Activated CD8-positive, alpha-beta memory T cell treated with anti-CD3 and anti-CD28 coated beads, Interleukin-2, amount 50 U/mL, for 48 hours (primary cell): ENCODE results near the gene ERBB4.

ENCODE experiments used
- DNase-seq: peaks from one replicate; pipeline ENCODE4 v3.0.0-alpha.2; 2020

Gene ERBB4

DNA sequence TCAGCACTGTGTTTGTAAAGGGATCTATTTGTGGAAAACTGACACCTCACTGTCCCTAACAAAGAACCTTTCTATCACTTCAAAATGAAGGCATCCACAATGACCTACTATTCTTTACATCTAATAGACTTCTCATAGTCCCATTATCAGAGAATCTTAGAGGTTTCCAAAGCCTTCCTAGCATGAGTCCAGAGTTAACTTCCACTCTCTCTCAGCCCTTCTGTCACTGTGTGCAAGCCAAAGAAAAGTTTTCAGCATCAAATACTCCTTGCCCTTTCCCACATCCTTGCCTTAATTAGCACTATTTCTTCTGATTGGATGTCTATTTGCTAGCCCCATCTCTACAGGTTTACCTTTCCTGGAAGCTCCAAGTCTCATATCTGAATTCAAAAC is 178.5 kb downstream of the ERBB4 start:
- no peak for DNase-seq

DNA sequence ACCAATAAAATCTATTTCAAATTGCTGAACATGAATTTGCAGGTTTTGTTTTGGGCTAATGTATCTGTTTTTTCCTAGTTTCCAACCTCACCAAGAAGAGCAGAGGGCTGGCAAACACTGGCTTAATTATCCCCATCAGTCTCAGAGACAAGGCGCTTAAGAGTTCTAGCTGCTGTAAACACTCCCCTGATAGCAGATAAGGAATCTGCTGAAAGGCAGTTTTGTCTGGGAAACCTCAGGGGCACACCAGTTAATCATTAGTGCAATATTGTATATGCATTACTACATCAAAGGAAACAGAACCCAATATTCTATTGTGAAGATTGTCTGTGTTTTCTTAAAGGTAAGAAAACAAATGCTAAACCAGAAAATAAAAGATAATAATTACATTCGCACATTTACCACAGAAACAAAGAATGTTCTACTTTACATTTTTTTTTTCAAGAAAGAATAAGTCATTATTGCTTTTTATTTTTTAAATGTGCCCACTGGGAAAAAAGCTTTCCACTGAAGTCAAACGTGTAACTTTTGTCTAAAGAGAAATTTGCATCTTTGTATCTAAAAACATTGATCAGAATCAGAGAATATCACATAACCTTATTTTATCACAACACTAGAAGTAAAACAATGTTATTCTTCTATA is 179.1 kb downstream of the ERBB4 start:
- no peak for DNase-seq

DNA sequence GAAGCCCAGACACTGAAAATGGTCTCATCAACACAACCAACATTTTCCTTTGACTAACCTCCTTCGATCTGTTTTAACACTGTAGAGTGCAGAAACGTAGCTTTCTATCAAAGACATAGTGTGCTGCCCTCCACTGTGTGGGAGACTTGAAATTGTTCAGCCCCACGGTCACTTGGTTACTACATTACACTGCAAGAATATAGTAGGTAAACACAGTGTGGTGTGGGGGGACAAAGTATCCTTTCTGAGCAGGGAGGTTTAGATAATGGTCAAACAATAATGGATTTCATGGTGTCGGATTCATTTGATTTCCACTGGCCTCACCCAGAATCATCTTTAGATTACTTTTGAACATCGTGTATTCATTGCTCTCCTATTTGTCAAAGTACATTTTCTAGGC is 181.0 kb downstream of the ERBB4 start:
- DNase-seq: no peak

DNA sequence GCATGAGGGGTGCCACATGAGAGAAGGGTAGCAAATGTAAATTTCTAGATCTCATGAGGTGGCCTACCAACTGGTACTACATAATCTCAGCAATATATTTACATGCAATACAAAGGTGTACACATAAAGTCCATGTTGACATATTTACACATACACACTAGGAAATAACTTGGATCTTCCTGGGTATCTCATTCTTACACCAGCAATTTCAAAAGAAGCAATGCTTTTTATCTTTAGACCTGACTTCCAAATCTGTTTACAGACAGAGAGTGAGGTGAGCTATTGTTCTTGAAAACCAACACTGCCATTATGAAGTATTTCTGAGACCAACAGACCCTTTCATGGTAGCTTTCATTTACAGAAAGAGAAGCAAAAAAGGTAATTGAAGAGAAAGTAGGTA is 184.2 kb downstream of the ERBB4 start:
- no peak for DNase-seq

DNA sequence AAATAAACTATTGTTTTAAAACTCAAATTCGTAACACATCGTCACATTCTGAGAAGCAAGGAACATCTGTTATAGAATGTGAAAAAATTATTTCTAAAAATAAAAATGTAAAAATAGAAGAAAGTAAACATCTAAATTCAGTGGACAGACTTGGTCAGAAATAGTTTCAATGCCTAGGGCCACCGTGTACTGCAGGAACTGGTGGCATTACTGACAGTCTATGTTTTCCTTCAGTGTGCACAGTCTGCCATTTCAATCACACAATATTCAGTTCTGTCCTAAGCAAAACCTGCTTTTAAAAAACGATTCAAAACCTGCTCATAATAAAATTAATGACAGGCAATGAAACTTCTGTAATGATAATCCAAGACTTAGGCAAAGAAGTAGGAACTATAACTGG is 190.1 kb downstream of the ERBB4 start:
- DNase-seq: no peak

DNA sequence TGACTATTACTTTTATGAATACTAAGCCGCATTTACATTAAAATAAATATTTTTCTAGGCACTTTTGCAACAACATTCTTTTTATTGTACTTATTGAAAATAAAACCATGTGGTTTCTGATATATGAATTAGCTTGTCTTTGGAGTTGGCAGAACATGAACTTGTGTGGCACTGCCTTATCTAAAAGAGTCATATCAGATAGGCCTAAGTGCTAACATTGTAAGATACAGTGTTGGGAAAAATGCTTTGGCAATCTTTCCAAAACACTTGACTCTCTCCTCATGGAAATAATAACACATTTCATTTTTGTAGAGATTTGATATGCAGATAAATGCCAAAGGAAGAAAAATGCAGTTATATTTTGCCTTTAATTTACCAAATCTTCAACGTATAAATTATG is 191.7 kb downstream of the ERBB4 start:
- DNase-seq: no peak

DNA sequence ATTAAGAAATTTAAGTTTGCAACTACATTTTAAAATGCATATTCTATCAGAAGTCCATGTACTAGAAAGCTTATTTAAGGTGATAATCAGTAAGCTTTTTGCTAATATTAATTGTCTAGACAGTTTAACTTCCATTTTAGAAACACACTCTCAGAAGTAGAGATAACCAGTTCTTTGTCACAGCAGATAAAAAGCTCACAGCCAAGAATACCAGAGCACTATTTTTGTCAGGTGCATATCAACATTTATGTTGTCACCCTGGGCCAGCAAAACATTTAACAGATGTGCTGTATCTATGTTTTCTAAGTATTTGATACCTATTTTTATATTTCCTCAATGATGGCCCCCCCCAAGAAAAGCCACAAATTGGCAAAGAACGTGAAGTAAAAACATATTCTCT is 192.6 kb downstream of the ERBB4 start:
- DNase-seq: no peak

DNA sequence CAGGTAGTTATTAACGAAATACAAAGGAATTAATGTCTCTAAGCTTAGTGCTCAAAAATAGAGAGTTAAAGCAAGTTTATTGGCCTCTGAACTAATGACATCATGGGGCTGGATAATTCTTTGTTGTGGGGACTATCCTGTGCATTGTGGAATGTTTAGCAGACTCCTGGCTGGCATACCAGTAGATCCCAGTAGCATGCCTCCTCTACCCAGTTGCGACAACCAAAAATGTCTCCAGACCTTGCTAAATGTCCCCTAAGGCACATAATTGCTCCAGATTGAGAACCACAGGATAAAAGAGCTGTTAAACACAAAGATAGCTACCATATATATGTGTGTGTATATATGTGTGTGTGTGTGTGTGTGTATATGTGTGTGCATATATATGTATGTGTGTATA is 194.5 kb downstream of the ERBB4 start:
- no peak for DNase-seq

DNA sequence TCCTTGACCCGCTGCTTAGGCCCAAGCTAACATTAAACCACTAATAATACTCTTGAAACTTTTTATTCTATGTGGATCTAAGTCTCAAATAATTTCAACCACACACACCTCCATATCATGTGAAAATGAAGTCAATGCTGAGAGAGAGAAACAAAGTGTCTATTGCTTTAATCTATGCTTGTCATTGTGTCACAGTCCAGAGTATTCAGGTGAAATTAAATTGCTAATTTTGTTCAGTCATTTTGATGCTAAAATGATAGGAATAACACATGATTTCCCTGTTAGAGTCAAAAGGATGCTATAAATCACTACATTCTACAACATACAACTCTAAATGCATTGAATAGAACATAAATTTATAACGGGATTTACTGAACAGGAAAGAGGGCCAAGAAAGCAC is 195.4 kb downstream of the ERBB4 start:
- no peak for DNase-seq

DNA sequence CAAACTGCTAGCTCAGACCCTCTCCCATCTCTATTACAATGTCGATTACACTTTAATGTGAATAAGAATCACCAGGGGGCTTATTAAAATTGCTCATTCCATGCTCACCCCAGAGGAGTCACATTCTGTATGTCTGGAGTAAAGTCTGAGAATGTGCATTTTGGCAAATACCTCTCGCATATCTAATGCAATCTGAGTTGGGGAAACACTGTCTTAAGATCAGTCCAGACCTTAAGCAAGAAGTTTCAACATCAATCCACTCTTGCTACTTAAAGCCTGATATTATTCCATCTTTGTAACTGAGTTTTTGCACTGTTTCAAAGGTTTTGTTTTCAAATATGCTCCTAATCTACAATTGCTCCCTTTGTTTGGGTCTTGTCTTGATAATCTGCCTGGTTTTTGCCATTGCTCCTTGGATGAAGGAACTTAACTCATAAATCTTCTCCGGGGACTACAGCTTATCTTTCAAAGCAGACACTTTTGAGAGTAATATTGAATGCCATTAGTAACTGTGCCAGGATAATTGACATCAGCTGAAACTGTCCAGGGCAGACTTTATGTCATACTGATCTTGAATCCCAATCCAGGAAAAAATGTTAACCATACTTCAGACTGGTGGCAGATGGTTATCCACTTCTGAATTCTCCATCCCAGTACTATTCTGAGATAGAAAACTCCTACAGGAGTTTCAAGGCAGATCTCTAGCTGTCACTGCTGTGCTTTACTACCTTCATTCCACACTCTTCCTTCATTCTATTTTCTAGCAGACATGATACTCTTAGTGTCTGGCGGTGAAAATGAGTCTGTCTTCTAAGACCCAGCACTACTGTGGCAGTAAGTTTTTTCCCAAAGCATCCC is 200.9 kb downstream of the ERBB4 start:
- no peak for DNase-seq

DNA sequence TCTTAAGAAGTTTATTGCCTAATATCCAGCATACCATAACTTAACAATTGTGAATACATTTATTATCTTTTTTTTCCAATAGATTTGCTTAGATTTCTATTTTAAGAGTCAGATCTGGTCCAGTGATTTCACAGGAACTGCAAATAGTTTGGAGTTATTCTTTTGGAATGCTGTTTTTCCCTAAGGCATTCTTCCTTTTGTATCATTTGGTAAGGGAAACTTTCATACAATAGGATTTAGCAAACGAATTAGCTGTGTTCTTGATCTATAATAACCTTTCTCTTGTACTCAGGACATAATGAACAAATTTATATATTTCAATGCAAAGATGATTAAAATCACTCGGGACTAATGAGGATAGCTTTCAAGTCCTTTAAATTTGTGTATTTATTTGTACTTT is 201.6 kb downstream of the ERBB4 start:
- DNase-seq: no peak

DNA sequence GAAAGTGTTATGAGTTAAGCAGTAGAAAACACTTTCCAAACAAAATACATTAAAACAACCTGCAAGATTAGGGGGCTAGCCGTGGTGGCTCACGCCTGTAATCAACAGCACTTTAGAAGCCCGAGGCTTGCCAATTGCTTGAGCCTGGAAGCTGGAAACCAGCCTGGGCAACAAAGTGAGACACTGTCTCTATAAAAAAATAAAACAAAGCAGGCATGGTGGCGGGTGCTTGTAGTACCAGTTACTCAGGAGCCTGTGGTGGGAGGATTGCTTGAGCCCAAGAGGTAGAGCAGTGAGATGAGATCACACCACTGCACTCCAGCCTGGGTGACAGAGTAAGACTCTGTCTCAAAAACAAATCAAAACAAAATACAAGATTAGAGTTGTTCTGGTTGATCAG is 208.3 kb downstream of the ERBB4 start:
- DNase-seq: no peak

DNA sequence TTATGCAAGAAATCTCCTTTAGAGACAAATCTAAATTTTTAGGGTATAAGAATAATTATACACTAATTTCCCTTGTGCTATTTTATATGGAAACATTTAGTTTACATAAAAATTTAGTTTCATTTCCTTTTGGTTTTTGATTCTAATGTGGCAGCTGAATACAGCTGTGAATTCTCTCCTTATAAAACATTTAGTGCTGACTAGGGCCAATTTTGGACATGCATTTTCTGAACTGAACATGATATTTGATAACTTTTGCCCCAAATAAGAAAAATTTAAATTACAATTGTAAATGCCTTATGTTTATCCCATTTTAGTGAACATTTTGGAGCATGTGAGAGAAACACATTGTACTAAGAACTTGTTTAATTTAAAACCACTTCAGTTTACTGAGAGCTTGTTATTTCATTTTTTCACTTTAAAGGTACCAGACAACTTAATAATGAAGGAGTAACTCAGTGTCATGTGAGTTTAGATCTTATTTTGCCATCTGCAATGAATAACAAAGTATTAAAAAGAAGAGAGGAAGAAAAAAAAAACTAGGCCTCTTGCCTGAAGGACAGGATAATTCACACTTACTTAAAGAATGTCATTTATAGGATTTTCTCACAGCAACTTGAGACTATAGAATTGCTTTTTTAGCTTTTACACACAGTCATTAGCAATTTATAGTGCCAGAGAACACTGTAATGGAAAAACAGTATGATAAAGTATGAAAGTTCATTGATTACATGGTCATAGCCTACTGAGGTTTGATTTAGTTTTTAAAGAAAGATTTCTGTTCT is 209.7 kb downstream of the ERBB4 start:
- DNase-seq: no peak

DNA sequence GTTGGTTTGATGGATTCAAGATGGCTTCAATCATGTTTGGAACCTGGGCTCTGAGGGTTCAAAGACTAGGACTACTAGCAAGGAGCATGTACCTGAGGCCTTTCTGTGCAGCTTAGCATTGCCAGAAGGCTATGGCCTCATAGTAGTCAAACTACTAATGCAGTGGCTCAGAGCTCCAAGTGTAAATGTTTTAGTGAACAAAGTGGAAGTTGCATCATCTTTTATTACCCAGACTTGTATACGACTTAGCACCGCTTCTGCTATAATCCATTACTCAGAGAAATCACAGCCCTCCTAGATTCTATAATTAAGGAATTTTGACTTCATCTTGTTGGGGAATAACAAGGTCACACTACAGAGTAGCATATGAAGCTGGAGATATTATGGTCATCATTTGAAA is 210.5 kb downstream of the ERBB4 start:
- no peak for DNase-seq

DNA sequence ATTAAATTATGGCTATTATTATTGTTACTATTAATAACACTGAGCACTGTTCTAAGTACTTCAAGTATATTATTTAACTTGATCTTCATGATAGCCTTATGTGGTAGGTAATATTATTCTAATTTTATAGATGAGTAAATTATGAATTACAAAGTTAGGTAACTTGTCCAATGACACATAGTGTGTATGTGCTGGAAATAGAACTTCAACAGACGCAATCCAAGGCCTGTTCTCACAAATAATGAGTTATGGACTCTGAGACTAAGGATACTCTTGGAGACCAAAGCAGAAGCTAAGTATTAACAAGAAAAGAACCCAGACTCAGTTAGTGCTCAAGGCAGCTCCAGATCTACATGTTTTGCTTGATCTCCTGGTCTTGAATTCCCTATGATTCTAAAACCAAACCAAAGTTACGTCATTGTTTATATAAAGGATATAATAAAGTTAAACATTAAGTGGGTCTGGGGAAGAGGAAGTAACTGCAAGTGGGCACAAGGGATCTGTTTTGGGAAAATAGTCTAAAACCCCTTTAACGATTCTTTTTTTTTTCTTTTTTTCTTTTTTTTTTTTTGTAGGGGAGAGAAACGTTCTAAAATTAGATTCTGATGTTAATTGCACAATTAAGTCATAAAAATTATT is 211.3 kb downstream of the ERBB4 start:
- DNase-seq: no peak

DNA sequence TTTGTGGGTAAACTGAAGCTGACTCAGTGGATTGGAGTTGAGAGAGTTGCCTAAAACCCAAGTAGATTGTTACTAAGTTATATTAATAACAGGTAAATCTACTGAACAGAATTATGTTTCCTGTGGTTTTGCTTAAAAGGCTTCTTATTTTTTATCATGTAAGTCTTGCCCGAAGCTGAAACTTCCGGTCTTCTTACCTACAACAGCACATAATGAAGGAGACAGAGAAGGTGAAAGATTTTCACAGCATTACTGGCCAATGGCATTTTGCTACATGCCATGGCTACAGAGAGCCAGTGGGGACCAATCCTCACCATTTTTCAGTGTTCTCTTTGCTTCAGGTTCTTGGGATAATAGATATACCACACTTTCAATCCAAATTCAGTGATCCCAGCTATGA is 220.0 kb downstream of the ERBB4 start:
- no peak for DNase-seq

DNA sequence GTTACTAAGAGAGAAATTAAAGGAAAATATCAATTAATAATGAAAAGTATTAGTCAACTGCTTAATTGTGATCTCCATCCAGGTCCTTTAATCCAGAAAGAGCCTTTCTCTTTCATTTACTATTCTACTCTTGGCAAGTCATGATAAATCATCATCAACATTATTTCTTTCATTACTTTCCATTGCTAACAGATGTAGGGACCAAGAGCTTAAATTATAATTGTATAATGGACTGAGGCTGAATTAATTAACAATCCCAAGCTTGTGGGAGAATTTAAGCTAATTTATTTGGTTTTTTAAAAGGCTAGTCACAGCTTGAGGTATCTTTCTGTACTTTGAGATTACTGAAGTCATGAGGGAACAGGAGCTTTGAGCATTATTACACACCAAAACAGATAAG is 223.9 kb downstream of the ERBB4 start:
- no peak for DNase-seq

DNA sequence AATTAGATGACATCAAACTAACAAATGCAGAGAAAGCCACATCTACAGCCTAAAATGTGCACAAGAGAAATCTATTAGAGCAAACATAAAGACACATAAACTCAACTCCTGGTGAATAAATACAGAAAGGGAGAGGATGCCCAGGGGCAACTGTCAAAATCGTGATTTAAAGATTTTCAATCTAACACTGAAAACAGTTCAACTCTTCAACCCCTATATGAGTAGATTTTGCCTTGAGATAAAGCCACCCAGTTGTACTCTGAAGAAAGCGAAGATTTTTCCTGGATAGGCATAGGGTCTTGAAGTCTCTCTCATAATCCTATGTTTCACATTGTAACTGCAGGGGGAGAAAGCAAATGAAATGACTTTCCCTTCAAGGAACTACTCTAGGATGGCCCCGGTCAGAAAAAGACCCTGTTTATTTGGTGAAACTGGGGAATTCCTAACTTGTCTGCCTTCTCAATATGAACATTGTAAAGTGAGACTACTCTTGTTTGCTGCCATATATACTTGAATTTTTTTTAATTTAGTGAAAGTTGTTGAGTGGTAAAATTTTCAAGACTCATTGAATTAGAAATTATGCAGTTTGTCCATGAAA is 226.7 kb downstream of the ERBB4 start:
- no peak for DNase-seq

DNA sequence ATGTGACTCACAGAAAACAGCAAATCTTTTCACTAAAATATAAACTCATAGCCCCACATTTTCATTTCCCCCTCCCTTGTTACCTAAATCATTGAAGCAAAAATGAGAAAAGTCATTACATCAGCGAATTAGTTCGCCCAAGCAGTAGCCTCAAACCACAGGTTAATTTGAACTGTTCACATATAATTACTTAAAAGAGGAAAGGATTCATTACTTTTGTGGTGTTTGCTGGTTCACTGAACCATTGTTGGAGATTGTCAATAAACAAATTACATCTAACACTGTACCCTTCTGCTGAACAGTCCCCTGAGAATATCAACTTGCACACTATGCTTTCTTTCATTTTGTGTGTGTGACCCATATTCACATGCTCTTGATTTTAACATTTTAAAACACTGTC is 238.7 kb downstream of the ERBB4 start:
- no peak for DNase-seq

DNA sequence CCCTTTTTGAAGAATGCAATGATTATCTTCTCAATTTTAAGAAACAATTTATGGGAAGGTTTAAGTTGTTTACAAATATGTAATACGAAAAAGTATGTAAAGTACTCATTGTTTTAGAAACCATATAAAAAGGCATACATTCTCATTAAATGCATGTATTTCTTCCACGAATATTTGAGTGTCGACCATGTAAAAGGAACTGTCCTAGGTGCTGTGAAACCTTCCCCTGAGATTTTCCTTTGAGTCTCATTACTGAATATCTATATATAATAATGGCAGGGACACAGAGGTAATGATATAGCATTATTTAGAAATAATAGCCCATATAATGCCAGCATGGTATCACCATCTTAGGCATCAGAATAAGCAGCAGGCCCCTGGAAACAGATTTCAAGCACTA is 239.3 kb downstream of the ERBB4 start:
- DNase-seq: no peak

DNA sequence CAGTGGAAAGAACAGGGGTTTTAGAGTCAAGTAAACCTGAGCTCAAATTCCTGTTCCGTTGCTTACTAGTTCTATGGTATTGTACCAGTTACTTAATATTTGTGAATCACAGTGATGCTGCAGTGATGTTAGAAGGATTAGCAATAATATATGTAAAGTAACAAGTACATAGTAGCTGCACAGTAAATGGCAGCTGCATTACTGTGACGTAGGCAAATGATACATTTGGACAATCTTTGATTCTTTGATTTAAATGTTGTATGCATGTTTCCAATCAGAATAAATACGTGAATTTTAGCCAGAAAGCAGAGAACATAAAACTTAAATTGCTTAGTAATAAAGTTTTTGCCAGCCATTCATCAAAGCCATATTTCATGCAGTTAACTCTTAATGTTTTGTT is 243.0 kb downstream of the ERBB4 start:
- no peak for DNase-seq

DNA sequence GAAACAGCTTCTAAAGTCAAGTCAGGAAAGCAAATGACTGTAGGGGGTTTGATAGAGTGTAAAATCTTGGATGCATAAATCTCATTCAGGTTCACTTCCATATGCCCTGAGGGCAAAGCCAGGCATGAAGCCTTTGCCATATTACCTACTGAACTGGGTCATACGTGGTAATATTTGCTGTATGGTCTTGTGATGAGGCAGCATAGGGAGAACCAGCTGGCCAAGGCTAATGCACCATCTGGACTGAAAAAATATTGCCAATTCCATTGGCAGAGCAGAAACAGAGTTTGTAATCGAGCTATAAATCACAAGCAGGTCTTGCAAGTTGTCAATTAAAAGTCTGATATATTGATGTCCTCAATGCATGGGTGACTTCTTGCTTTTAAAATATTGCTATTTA is 243.8 kb downstream of the ERBB4 start:
- DNase-seq: no peak

DNA sequence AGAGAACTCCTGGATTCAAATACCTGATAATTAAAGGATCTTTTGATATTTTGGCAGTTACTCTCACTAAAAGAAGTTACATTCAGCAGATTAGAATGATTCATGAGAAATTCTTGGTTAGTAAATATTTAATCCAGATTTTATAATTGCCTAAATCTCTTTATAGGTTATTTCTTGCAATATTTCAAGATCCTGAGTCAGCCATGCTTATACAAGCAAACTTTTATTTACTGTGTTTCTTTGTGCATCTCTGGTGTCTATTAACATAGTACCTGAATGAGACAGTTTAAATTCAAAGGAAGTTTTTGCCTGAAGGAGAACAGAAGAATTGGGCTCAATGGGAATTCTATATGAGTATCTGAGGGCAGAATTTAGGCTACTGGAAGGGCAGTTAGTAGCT is 249.3 kb downstream of the ERBB4 start:
- no peak for DNase-seq
